Measurements from ENCODE around the gene PLOD3. TPM values are rescaled to one million over a fixed set of nuclear protein-coding genes. Genes with fewer than 3 reads are reported as not detected.
A peak's percentile ranks its signal among the peaks of the same experiment; 100 is the strongest.

Gene PLOD3
- total and polyA plus RNA-seq, 2 of the 8 experiments (the other 6 are each of a cell fraction or from before 2014, with no cell fraction given) = 28.4 to 47.2 TPM

- TF ChIP-seq MAX (IDR thresholded peaks at IDR 0.05) (no peak), POLR2AphosphoS5 (IDR thresholded peaks at IDR 0.05; ENCODE audit: low read depth, low read length) (no peak), KDM1A (IDR thresholded peaks at IDR 0.05; ENCODE audit: borderline replicate concordance, low read length) (no peak), RNF2 (IDR thresholded peaks at IDR 0.05; ENCODE audit: borderline replicate concordance, low read depth, low read length, missing control alignments, poor library complexity, severe bottlenecking) (no peak), HDAC6 (IDR thresholded peaks at IDR 0.05; ENCODE audit: low read depth, low read length) (no peak), BRCA1 (IDR thresholded peaks at IDR 0.05; ENCODE audit: low read depth, low read length) (no peak), SP1 (IDR thresholded peaks at IDR 0.05; ENCODE audit: low read depth, low read length) (peak; percentile 56; the same call in 1 of the 2 replicates), RAD21 (IDR thresholded peaks at IDR 0.05 in 1 of 2, conservative IDR thresholded peaks at IDR 0.05 in 1 of 2; ENCODE audit: low read depth in 2 of 2, low read length in 2 of 2) (no peak)
- TF ChIP-seq, protein P1, sequence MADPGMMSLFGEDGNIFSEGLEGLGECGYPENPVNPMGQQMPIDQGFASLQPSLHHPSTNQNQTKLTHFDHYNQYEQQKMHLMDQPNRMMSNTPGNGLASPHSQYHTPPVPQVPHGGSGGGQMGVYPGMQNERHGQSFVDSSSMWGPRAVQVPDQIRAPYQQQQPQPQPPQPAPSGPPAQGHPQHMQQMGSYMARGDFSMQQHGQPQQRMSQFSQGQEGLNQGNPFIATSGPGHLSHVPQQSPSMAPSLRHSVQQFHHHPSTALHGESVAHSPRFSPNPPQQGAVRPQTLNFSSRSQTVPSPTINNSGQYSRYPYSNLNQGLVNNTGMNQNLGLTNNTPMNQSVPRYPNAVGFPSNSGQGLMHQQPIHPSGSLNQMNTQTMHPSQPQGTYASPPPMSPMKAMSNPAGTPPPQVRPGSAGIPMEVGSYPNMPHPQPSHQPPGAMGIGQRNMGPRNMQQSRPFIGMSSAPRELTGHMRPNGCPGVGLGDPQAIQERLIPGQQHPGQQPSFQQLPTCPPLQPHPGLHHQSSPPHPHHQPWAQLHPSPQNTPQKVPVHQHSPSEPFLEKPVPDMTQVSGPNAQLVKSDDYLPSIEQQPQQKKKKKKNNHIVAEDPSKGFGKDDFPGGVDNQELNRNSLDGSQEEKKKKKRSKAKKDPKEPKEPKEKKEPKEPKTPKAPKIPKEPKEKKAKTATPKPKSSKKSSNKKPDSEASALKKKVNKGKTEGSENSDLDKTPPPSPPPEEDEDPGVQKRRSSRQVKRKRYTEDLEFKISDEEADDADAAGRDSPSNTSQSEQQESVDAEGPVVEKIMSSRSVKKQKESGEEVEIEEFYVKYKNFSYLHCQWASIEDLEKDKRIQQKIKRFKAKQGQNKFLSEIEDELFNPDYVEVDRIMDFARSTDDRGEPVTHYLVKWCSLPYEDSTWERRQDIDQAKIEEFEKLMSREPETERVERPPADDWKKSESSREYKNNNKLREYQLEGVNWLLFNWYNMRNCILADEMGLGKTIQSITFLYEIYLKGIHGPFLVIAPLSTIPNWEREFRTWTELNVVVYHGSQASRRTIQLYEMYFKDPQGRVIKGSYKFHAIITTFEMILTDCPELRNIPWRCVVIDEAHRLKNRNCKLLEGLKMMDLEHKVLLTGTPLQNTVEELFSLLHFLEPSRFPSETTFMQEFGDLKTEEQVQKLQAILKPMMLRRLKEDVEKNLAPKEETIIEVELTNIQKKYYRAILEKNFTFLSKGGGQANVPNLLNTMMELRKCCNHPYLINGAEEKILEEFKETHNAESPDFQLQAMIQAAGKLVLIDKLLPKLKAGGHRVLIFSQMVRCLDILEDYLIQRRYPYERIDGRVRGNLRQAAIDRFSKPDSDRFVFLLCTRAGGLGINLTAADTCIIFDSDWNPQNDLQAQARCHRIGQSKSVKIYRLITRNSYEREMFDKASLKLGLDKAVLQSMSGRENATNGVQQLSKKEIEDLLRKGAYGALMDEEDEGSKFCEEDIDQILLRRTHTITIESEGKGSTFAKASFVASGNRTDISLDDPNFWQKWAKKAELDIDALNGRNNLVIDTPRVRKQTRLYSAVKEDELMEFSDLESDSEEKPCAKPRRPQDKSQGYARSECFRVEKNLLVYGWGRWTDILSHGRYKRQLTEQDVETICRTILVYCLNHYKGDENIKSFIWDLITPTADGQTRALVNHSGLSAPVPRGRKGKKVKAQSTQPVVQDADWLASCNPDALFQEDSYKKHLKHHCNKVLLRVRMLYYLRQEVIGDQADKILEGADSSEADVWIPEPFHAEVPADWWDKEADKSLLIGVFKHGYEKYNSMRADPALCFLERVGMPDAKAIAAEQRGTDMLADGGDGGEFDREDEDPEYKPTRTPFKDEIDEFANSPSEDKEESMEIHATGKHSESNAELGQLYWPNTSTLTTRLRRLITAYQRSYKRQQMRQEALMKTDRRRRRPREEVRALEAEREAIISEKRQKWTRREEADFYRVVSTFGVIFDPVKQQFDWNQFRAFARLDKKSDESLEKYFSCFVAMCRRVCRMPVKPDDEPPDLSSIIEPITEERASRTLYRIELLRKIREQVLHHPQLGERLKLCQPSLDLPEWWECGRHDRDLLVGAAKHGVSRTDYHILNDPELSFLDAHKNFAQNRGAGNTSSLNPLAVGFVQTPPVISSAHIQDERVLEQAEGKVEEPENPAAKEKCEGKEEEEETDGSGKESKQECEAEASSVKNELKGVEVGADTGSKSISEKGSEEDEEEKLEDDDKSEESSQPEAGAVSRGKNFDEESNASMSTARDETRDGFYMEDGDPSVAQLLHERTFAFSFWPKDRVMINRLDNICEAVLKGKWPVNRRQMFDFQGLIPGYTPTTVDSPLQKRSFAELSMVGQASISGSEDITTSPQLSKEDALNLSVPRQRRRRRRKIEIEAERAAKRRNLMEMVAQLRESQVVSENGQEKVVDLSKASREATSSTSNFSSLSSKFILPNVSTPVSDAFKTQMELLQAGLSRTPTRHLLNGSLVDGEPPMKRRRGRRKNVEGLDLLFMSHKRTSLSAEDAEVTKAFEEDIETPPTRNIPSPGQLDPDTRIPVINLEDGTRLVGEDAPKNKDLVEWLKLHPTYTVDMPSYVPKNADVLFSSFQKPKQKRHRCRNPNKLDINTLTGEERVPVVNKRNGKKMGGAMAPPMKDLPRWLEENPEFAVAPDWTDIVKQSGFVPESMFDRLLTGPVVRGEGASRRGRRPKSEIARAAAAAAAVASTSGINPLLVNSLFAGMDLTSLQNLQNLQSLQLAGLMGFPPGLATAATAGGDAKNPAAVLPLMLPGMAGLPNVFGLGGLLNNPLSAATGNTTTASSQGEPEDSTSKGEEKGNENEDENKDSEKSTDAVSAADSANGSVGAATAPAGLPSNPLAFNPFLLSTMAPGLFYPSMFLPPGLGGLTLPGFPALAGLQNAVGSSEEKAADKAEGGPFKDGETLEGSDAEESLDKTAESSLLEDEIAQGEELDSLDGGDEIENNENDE (IDR thresholded peaks at IDR 0.05; ENCODE audit: insufficient replicate concordance, low read length) = no peak
Measured at GRCh38 chr7:101200862-101201599, 16.4 kb downstream of the PLOD3 start, which contains the start of gene MOGAT3 (continued).
